GM19468 (cell line): ENCODE measurements around the gene ENTPD5.
A peak's percentile ranks its signal among the peaks of the same experiment; 100 is the strongest.

ENCODE experiments used
- ATAC-seq: cut with Tn5 transposase; IDR thresholded peaks from one replicate; pipeline ENCODE4 v1.9.1; 2021; ENCODE audit warnings: mild to moderate bottlenecking, moderate library complexity, moderate number of reproducible peaks; ENCODE audit not compliant: unreplicated experiment; ENCODE audit errors: extremely low read depth

Gene ENTPD5

GRCh38 chr14:74018586-74019407 is at the start of gene ENTPD5, which contains the start of gene BBOF1:
ENTPD5 (minus strand) TSS chr14:74019288; CDS start chr14:73988102, 31,186 bp downstream.
BBOF1 (plus strand) TSS chr14:74019349; CDS start chr14:74019479, 130 bp downstream.
- peak; percentile 80 for ATAC-seq

DNA sequence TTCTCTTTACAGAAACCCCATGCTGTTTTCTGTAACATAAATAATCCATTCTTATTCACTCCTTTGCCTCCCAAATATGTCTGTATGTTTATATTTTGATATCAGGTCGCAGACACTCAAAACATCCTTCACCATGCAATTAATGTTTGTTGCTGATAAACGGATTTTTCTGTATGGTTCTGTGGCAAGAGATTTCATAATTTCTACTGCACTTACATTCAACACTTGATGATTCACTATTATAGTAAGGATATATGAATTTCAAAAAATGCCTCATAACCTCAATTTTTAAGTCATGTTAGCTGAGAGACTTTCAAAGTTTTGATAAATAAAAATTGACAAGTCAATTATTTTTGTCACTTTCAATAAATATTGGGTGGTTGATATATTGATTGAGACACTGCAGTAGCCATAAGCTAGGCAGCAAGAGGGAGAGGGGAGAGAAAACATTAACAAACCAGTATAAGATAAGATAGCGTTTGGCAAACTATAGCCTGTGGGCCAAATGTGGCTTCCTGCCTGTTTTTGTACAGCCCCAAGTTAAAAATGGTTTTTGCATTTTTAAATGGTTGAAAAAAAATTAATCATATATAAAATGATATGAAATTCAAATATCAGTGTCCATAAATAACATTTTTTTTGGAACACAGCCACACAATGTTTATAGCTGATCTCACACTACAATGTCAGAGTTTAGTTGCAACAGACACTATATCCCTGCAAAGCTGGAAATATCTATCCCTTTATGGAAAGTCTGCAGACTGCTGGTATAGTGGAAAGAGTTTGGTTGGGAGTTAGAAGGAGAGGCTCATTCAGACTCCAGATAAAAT is 46.9 kb upstream of the ENTPD5 start:
- no peak for ATAC-seq

- no peak for ATAC-seq
Observed at GRCh38 chr14:74064883-74065282, 45.8 kb upstream of the ENTPD5 start.

DNA sequence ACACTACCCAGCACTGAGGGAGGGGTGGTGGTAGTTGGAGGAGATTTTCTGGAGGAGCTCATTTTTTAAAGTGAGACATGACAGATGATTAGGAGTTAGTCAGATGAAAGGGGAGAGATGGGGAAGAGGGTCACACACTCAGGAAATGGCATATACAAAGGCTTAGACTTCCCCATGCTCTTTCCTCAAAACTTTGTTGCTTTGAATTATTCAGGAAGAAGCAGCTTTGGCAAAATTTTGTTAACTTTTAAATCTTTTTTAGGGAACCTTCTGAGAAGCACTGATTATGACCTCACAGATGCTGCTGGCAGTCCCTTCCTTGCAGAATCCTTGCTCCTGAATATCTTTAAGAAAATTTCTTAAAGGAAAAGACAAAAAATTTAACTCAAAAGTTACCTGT is 45.3 kb upstream of the ENTPD5 start:
- ATAC-seq, result no peak

- ATAC-seq, result no peak
Observed at GRCh38 chr14:74062809-74063150, 43.7 kb upstream of the ENTPD5 start.

GRCh38 chr14:74049876-74050495 is 30.9 kb upstream of the ENTPD5 start:
- ATAC-seq, result no peak

DNA sequence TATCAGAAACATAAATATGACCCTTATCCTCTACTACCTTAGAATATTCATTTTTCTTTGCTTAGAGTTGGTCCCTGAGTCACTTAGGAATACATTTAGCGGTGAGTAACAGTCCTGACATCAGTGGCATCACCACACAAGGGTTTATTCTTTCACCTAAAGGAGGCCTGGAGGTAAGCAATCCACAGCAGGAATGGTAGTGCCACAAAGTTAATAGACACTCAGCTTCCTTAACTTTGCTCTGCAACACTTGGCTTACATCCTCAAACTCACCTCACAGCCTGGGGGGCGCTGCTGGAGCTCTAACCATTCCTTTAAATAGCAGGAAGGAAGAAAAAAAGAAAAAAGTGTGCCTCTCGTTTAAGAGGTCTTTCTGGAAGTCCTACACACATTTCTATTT is 29.2 kb upstream of the ENTPD5 start:
- no peak for ATAC-seq

GRCh38 chr14:74045522-74045921 is 26.4 kb upstream of the ENTPD5 start:
- no peak for ATAC-seq

- ATAC-seq, result no peak
Observed at GRCh38 chr14:74042296-74042695, 23.2 kb upstream of the ENTPD5 start.

- no peak for ATAC-seq
Observed at GRCh38 chr14:74038020-74038859, 19.2 kb upstream of the ENTPD5 start.

GRCh38 chr14:74035556-74035955 is 16.5 kb upstream of the ENTPD5 start:
- no peak for ATAC-seq

- no peak for ATAC-seq
Observed at GRCh38 chr14:74034572-74034971, 15.5 kb upstream of the ENTPD5 start.

GRCh38 chr14:74029136-74029535 is 10.0 kb upstream of the ENTPD5 start:
- ATAC-seq, result no peak

DNA sequence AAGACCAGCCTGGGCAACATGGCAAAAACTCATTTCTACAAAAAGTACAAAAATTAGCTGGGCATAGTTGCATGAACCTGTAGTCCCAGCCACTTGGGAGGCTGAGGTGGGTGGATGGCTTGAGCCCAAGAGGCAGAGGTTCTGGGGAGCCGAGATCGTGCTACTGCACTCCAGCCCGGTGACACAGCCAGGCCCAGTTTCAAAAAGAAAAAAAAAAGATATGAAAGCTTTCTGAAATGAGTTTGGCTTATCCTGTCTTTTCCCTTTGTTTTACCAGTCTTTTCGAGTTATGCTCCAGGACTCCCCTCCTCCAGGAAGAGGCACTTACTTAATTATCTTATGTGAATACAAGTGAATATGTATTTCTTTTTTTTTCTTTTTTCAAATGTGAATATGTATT is 3.3 kb upstream of the ENTPD5 start:
- no peak for ATAC-seq

GRCh38 chr14:74019408-74020137 is 485 bp upstream of the ENTPD5 start:
- ATAC-seq, result no peak

DNA sequence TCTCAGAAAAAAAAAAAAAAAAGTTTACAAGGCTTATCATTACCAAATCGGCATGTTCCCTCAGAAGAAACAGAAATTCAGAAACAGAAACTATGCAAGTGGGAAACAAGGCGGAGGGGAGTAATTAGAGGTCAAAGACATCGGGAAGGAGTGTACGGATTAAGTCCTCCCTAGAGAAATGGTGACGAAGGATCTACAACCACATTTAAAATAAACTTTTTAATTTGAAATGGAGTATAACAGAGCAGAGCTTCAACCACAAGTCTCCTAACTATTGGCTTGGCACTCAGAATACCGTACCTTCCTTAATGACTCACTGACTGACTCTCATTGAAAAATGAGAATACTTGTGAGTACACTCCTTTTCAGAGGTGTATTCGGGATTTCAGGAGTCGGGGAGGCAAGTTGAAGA is 908 bp downstream of the ENTPD5 start:
- ATAC-seq, result no peak

- ATAC-seq, result no peak
Observed at GRCh38 chr14:74015963-74016362, 3.1 kb downstream of the ENTPD5 start.

- ATAC-seq, result no peak
Observed at GRCh38 chr14:74015176-74015575, 3.9 kb downstream of the ENTPD5 start.

GRCh38 chr14:74014299-74014698 is 4.8 kb downstream of the ENTPD5 start:
- ATAC-seq, result no peak
